ENCODE measurements around the gene RPH3AL.

- TF ChIP-seq CTCF (IDR thresholded peaks at IDR 0.05; ENCODE audit: poor library complexity, severe bottlenecking) (no peak), REST (IDR thresholded peaks at IDR 0.05; ENCODE audit: borderline replicate concordance) (no peak), POLR2AphosphoS5 (IDR thresholded peaks at IDR 0.05) (no peak), RAD21 (conservative IDR thresholded peaks at IDR 0.05) (no peak), EZH2 (IDR thresholded peaks at IDR 0.05; ENCODE audit: borderline replicate concordance, insufficient read depth, low read length, poor library complexity, severe bottlenecking) (no peak), TAF1 (IDR thresholded peaks at IDR 0.05; ENCODE audit: low read depth) (no peak), EP300 (conservative IDR thresholded peaks at IDR 0.05; ENCODE audit: poor library complexity, severe bottlenecking) (no peak), SMC3 (conservative IDR thresholded peaks at IDR 0.05; ENCODE audit: poor library complexity) (no peak), MXI1 (conservative IDR thresholded peaks at IDR 0.05; ENCODE audit: poor library complexity, severe bottlenecking) (no peak)
Measured at GRCh38 chr17:247767-248166, 104.8 kb downstream of the RPH3AL start.

All from neural cell (in vitro differentiated cells).